GM12878 (cell line): Measurements from ENCODE around the gene TNF. TPM values are rescaled to one million over a fixed set of nuclear protein-coding genes. Genes with fewer than 3 reads are reported as not detected.

Experiments used
- BCL11A ChIP-seq: IDR thresholded peaks from 2 replicates; pipeline ENCODE4 v1.6.1; 2011; ENCODE audit warnings: low read depth, low read length
- EGR1 ChIP-seq, 2 experiments: IDR thresholded peaks; 1 replicate in 1 of 2; 2 replicates in 1 of 2; pipeline ENCODE4 v1.6.1; 2011 to 2012; ENCODE audit warnings: low read depth in 2 of 2, low read length in 2 of 2, borderline replicate concordance in 1 of 2, mild to moderate bottlenecking in 1 of 2, moderate library complexity in 1 of 2
- GABPA ChIP-seq: IDR thresholded peaks from 2 replicates; pipeline ENCODE4 v1.6.1; 2014; ENCODE audit warnings: antibody characterized with exemption, low read depth, mild to moderate bottlenecking, inconsistent platforms
- HDAC2 ChIP-seq: fragments of 200-600 bp; sonication (generic); IDR thresholded peaks from 2 replicates; pipeline ENCODE4 v1.6.1; 2017
- IRF4 ChIP-seq: IDR thresholded peaks from 2 replicates; pipeline ENCODE4 v1.6.1; 2011; ENCODE audit warnings: low read depth, low read length
- NFXL1 ChIP-seq: fragments of 450-650 bp; IDR thresholded peaks from 2 replicates; pipeline ENCODE4 v1.6.1; 2017; ENCODE audit warnings: antibody characterized with exemption, mild to moderate bottlenecking, borderline replicate concordance
- NFYB ChIP-seq: IDR thresholded peaks from 2 replicates; pipeline ENCODE4 v1.6.1; 2011; ENCODE audit warnings: low read depth, mild to moderate bottlenecking, low read length, improper control_type of control experiment, moderate library complexity; ENCODE audit not compliant: insufficient read depth
- RB1 ChIP-seq: fragments of 450-650 bp; formaldehyde crosslinking; IDR thresholded peaks from 2 replicates; pipeline ENCODE4 v1.6.1; 2017; ENCODE audit warnings: mild to moderate bottlenecking, borderline replicate concordance
- STAT3 ChIP-seq: IDR thresholded peaks from 2 replicates; pipeline ENCODE4 v1.6.1; 2011; ENCODE audit warnings: low read depth, low read length, improper control_type of control experiment
- TARDBP ChIP-seq: IDR thresholded peaks from 2 replicates; pipeline ENCODE4 v1.6.1; 2016; ENCODE audit warnings: borderline replicate concordance
- ZNF384 ChIP-seq: IDR thresholded peaks from 2 replicates; pipeline ENCODE4 v1.6.1; 2012; ENCODE audit warnings: low read depth, mild to moderate bottlenecking, low read length, improper control_type of control experiment, borderline replicate concordance
- ZZZ3 ChIP-seq: IDR thresholded peaks from 2 replicates; pipeline ENCODE4 v1.6.1; 2011; ENCODE audit warnings: low read depth; ENCODE audit not compliant: control insufficient read depth, insufficient read length
- polyA plus RNA-seq, 11 experiments: library from polyadenylated mRNA; depleted of rRNA in 4 of 11; unstranded in 6 of 11; stranded (reverse) in 5 of 11; fragments of >200 nt; fragmentation: Nextera tagmentation in 4 of 11; fragmentation: Illumina TruSeq in 1 of 11; extraction: Ambion mirVana in 4 of 11; extraction: Trizol in 1 of 11; gene quantifications; 1 replicate in 1 of 11; 2 replicates in 10 of 11; pipeline versions ENCODE4 v1.2.1 to v1.2.3, GENCODE V29; 2011 to 2016; ENCODE audit warnings: inconsistent platforms in 2 of 11, missing spikeins in 2 of 11, low read depth in 1 of 11
- total RNA-seq, 4 experiments: library from RNA; depleted of rRNA in 3 of 4; stranded (reverse); fragments of >200 nt in 3 of 4; fragmentation: Illumina TruSeq in 1 of 4; extraction: Trizol in 1 of 4; gene quantifications; 2 replicates each; pipeline versions ENCODE4 v1.2.1 to v1.2.3, GENCODE V29; 2013 to 2021
- TF ChIP-seq, protein P1 (sequence below): fragments of 450-650 bp; formaldehyde crosslinking; IDR thresholded peaks from 2 replicates; pipeline ENCODE4 v1.4.0; 2022; ENCODE audit warnings: mild to moderate bottlenecking, moderate library complexity
- TF ChIP-seq, protein P2 (sequence below): IDR thresholded peaks from 2 replicates; pipeline ENCODE4 v1.6.1; 2011; ENCODE audit warnings: borderline replicate concordance, low read depth, mild to moderate bottlenecking, moderate library complexity, low read length; ENCODE audit not compliant: insufficient read depth, poor library complexity, severe bottlenecking
- TF ChIP-seq, protein P3 (sequence below): IDR thresholded peaks from 2 replicates; pipeline ENCODE4 v1.6.1; 2011; ENCODE audit warnings: borderline replicate concordance, low read depth, mild to moderate bottlenecking, moderate library complexity, mixed read lengths, low read length; ENCODE audit not compliant: insufficient read depth; ENCODE audit errors: extremely low read length
- TF ChIP-seq, protein P4 (sequence below), 3 experiments: IDR thresholded peaks in 2 of 3; conservative IDR thresholded peaks in 1 of 3; 2 replicates each; pipeline ENCODE4 v1.5.1; 2011; ENCODE audit warnings: low read depth in 3 of 3, low read length in 3 of 3, mild to moderate bottlenecking in 3 of 3, control low read depth in 2 of 3, moderate library complexity in 2 of 3, inconsistent platforms in 1 of 3, mixed read lengths in 1 of 3; ENCODE audit not compliant: control insufficient read depth in 2 of 3, insufficient read depth in 1 of 3; ENCODE audit errors: extremely low read depth in 1 of 3
- TF ChIP-seq, protein P5 (sequence below): fragments of 450-650 bp; IDR thresholded peaks from 2 replicates; pipeline ENCODE4 v1.6.1; 2016; ENCODE audit warnings: mild to moderate bottlenecking
- TF ChIP-seq, protein P6 (sequence below): fragments of 450-650 bp; IDR thresholded peaks from 2 replicates; pipeline ENCODE4 v1.6.1; 2014; ENCODE audit warnings: mild to moderate bottlenecking

The TNF gene
- total and polyA plus RNA-seq, 10 of the 15 experiments (the other 5 are each of a cell fraction or from before 2014, with no cell fraction given), result 18.0 to 94.8 (median 61.9) TPM

DNA sequence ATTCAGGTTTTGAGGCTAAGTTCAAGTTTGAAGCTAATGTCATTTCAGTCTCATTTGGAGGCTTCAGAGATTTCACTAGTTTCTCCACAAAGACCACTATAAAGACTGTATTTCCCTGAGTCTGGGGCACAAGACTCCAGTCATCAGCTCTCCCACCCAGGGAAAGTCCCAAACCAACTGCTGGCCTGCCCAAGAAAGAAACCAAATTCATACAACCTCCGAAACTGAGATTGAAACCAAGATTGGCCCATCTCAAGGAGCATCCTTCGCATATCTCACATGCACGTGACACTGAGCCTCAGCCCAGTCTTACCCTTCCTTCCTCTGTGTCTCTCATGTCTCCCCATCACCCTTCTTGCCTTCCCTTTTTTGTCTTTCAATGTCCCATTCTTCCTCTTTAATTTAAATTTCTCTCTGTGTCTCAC, 6.8 kb upstream of the TNF start (continued):
- TF ChIP-seq TARDBP, result no peak
- TF ChIP-seq IRF4, result peak; percentile 83
- peak; percentile 51; the same call in 1 of the 2 replicates for TF ChIP-seq HDAC2
- TF ChIP-seq ZZZ3, result no peak
- TF ChIP-seq, protein P1, sequence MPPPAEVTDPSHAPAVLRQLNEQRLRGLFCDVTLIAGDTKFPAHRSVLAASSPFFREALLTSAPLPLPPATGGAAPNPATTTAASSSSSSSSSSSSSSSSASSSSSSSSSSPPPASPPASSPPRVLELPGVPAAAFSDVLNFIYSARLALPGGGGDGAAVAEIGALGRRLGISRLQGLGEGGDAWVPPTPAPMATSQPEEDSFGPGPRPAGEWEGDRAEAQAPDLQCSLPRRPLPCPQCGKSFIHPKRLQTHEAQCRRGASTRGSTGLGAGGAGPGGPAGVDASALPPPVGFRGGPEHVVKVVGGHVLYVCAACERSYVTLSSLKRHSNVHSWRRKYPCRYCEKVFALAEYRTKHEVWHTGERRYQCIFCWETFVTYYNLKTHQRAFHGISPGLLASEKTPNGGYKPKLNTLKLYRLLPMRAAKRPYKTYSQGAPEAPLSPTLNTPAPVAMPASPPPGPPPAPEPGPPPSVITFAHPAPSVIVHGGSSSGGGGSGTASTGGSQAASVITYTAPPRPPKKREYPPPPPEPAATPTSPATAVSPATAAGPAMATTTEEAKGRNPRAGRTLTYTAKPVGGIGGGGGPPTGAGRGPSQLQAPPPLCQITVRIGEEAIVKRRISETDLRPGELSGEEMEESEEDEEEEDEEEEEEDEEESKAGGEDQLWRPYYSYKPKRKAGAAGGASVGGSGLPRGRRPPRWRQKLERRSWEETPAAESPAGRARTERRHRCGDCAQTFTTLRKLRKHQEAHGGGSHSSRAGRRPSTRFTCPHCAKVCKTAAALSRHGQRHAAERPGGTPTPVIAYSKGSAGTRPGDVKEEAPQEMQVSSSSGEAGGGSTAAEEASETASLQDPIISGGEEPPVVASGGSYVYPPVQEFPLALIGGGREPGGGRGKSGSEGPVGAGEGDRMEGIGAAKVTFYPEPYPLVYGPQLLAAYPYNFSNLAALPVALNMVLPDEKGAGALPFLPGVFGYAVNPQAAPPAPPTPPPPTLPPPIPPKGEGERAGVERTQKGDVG, result no peak
- TF ChIP-seq, protein P2, sequence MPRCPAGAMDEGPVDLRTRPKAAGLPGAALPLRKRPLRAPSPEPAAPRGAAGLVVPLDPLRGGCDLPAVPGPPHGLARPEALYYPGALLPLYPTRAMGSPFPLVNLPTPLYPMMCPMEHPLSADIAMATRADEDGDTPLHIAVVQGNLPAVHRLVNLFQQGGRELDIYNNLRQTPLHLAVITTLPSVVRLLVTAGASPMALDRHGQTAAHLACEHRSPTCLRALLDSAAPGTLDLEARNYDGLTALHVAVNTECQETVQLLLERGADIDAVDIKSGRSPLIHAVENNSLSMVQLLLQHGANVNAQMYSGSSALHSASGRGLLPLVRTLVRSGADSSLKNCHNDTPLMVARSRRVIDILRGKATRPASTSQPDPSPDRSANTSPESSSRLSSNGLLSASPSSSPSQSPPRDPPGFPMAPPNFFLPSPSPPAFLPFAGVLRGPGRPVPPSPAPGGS, result peak; percentile 89
- TF ChIP-seq ZNF384, result no peak
- no peak for TF ChIP-seq GABPA
- no peak for TF ChIP-seq NFXL1
- no peak for TF ChIP-seq RB1
- TF ChIP-seq, protein P3, sequence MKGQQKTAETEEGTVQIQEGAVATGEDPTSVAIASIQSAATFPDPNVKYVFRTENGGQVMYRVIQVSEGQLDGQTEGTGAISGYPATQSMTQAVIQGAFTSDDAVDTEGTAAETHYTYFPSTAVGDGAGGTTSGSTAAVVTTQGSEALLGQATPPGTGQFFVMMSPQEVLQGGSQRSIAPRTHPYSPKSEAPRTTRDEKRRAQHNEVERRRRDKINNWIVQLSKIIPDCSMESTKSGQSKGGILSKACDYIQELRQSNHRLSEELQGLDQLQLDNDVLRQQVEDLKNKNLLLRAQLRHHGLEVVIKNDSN, result peak; percentile 70
- no peak for TF ChIP-seq STAT3
- TF ChIP-seq, protein P4, sequence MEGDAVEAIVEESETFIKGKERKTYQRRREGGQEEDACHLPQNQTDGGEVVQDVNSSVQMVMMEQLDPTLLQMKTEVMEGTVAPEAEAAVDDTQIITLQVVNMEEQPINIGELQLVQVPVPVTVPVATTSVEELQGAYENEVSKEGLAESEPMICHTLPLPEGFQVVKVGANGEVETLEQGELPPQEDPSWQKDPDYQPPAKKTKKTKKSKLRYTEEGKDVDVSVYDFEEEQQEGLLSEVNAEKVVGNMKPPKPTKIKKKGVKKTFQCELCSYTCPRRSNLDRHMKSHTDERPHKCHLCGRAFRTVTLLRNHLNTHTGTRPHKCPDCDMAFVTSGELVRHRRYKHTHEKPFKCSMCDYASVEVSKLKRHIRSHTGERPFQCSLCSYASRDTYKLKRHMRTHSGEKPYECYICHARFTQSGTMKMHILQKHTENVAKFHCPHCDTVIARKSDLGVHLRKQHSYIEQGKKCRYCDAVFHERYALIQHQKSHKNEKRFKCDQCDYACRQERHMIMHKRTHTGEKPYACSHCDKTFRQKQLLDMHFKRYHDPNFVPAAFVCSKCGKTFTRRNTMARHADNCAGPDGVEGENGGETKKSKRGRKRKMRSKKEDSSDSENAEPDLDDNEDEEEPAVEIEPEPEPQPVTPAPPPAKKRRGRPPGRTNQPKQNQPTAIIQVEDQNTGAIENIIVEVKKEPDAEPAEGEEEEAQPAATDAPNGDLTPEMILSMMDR (IDR thresholded peaks at IDR 0.05 in 2 of 3, conservative IDR thresholded peaks at IDR 0.05 in 1 of 3; ENCODE audit: control insufficient read depth in 2 of 3, extremely low read depth in 1 of 3, insufficient read depth in 1 of 3, low read depth in 3 of 3, low read length in 3 of 3), result no peak
- TF ChIP-seq EGR1 (IDR thresholded peaks at IDR 0.05; ENCODE audit: borderline replicate concordance in 1 of 2, low read depth in 2 of 2, low read length in 2 of 2), result no peak
- TF ChIP-seq, protein P5, sequence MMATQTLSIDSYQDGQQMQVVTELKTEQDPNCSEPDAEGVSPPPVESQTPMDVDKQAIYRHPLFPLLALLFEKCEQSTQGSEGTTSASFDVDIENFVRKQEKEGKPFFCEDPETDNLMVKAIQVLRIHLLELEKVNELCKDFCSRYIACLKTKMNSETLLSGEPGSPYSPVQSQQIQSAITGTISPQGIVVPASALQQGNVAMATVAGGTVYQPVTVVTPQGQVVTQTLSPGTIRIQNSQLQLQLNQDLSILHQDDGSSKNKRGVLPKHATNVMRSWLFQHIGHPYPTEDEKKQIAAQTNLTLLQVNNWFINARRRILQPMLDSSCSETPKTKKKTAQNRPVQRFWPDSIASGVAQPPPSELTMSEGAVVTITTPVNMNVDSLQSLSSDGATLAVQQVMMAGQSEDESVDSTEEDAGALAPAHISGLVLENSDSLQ, result peak; percentile 68
- TF ChIP-seq, protein P6, sequence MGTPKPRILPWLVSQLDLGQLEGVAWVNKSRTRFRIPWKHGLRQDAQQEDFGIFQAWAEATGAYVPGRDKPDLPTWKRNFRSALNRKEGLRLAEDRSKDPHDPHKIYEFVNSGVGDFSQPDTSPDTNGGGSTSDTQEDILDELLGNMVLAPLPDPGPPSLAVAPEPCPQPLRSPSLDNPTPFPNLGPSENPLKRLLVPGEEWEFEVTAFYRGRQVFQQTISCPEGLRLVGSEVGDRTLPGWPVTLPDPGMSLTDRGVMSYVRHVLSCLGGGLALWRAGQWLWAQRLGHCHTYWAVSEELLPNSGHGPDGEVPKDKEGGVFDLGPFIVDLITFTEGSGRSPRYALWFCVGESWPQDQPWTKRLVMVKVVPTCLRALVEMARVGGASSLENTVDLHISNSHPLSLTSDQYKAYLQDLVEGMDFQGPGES, result no peak
- no peak for TF ChIP-seq NFYB
- TF ChIP-seq BCL11A, result peak; percentile 82
